ENCODE results near the gene SRP68. TPM values are rescaled to one million over a fixed set of nuclear protein-coding genes. Genes with fewer than 3 reads are reported as not detected.

Gene SRP68
- total RNA-seq: 100 to 1,000 TPM; 140 to 141 TPM

DNA sequence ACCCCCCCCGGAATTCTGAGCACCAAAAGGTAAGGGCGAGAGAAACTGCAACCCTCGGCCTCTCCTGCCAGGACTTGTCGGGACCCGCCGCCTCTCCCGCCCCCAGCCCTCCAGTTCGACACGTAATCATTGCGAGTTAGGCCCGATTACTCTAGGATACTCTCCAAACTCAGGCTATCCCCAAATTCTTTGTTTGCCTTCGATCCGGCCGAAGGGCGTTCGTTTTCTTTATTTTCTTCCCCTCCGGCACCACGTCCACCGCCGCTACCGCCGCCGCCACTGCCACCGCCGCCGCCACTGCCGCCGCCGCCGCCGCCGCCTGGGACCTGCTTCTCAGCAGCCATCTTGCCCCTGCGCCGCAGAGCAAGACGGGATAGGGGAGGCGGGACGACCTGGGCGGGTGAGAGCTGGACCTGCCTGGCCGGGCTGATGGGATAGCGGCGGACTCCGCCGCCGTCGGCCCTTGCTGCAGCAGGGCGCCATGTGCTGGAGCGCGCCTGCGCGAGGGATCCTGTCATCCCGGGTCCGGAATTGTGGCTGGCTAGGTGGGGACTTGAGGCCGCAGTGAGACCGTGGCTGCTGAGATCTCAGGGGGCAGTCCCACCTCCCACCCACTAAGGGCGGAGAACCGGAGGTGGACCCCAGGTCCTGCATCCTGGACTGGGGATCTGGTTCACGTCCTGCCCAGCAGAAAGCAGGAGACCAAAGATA lies at the start of gene SRP68:
Gene SRP68, minus strand, starts transcription at position 370 of the 711 bp plus-strand sequence. Its CDS starts 26 bp downstream, at position 344.
- Mint-ChIP-seq H3K4me3 (peak within 1 kb of the TSS; percentile 95), H3K27me3 (peaks cover 37% of the 10 kb centered on the region), H3K36me3 (peaks cover 17% of the 10 kb centered on the region), H3K27ac (peak within 1 kb of the TSS; percentile 98), H3K9me3 (no peaks in the 10 kb centered on the region), H3K4me1 (peaks cover 45% of the 10 kb centered on the region)
- DNase-seq: peak; percentile 85

DNA sequence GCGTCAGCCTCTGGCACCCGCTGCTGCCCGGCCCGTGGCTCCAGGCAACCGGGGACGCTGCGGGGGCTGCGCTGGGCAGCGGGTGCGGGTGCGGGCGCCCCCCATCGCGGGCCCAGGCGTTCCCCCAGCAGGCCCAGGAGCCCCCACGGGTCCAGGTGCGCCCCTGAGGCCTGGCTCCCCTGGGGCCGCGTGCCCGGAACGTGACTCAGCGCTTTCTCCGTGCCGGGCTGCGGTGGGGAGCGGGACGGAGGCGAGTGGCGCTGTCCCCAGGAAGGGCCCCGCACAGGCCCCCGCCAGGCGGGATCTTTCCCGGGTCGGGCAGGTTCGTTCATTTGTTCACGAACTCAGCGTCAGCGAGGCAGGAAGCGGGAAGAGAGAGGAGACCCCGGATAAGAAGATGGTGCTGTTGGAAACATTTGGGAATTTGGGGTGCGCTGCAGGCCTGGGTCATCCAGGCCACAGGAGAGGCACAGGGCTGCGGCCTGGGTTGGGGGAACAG lies 49.7 kb upstream of the SRP68 start:
- peak; percentile 49 for DNase-seq
- H3K27me3 Mint-ChIP-seq: no peaks in the 10 kb centered on the region
- peak overlapping the region; percentile 54 for H3K4me3 Mint-ChIP-seq
- no peaks in the 10 kb centered on the region for H3K36me3 Mint-ChIP-seq
- H3K9me3 Mint-ChIP-seq: no peaks in the 10 kb centered on the region
- H3K4me1 Mint-ChIP-seq: peaks cover 16% of the 10 kb centered on the region
- H3K27ac Mint-ChIP-seq: peak overlapping the region; percentile 62

- no peaks in the 10 kb centered on the region for H3K36me3 Mint-ChIP-seq
- DNase-seq: no peak
- no peak overlapping the region for H3K27ac Mint-ChIP-seq
- peaks cover 7% of the 10 kb centered on the region for H3K4me1 Mint-ChIP-seq
- H3K9me3 Mint-ChIP-seq: no peaks in the 10 kb centered on the region
- no peak overlapping the region for H3K4me3 Mint-ChIP-seq
- H3K27me3 Mint-ChIP-seq: no peaks in the 10 kb centered on the region
Observed at GRCh38 chr17:76120658-76121008, 48.3 kb upstream of the SRP68 start.

- Mint-ChIP-seq H3K36me3 (no peaks in the 10 kb centered on the region), H3K4me1 (peaks cover 5% of the 10 kb centered on the region), H3K9me3 (no peaks in the 10 kb centered on the region), H3K4me3 (no peak overlapping the region), H3K27me3 (no peaks in the 10 kb centered on the region), H3K27ac (no peak overlapping the region)
- no peak for DNase-seq
Observed at GRCh38 chr17:76119409-76120371, 47.4 kb upstream of the SRP68 start.

- H3K27me3 Mint-ChIP-seq: no peaks in the 10 kb centered on the region
- H3K4me1 Mint-ChIP-seq: no peaks in the 10 kb centered on the region
- H3K9me3 Mint-ChIP-seq: no peaks in the 10 kb centered on the region
- no peak overlapping the region for H3K27ac Mint-ChIP-seq
- H3K36me3 Mint-ChIP-seq: no peaks in the 10 kb centered on the region
- no peak overlapping the region for H3K4me3 Mint-ChIP-seq
- no peak for DNase-seq
Observed at GRCh38 chr17:76115138-76115754, 42.9 kb upstream of the SRP68 start.

DNA sequence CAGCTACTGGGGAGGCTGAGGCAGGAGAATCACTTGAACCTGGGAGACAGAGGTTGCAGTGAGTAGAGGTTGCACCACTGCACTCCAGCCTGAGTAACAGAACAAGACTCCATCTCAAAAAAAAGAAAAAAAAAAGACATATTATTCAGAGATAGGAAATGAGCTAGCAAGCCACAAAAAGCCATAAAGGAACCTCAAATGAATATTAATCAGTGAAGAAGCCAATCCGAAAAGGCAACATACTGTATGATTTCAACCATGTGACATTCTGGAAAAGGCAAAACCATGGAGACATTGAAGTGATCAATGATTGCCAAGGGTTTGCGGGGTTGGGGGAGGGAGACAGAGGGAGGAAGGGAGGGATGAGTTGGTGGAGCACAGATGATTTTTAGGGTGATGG lies 39.6 kb upstream of the SRP68 start:
- H3K4me3 Mint-ChIP-seq: no peak overlapping the region
- H3K4me1 Mint-ChIP-seq: no peaks in the 10 kb centered on the region
- no peak overlapping the region for H3K27ac Mint-ChIP-seq
- H3K9me3 Mint-ChIP-seq: no peaks in the 10 kb centered on the region
- no peaks in the 10 kb centered on the region for H3K36me3 Mint-ChIP-seq
- no peak for DNase-seq
- H3K27me3 Mint-ChIP-seq: no peaks in the 10 kb centered on the region

DNA sequence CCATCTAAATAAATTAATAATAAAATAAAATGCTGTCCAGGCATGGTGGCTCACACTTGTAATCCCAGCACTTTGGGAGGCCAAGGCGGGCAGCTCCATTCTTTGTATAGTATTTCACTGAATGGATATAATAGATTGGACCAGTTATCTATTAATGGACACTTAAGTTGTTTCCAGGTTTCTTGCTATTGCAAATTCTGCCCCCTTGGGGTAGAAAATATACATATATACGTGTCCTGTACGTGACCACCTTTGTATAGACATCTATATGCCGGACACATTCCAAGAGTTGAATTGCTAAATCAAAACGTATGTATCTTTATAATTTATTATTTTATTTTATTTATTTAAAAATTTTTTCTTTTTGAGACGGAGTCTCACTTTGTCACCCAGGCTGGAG lies 35.2 kb upstream of the SRP68 start:
- no peak overlapping the region for H3K27ac Mint-ChIP-seq
- no peak overlapping the region for H3K4me3 Mint-ChIP-seq
- H3K36me3 Mint-ChIP-seq: peaks cover 3% of the 10 kb centered on the region
- H3K27me3 Mint-ChIP-seq: no peaks in the 10 kb centered on the region
- DNase-seq: no peak
- H3K9me3 Mint-ChIP-seq: no peaks in the 10 kb centered on the region
- peaks cover 7% of the 10 kb centered on the region for H3K4me1 Mint-ChIP-seq

GRCh38 chr17:76106703-76107102 lies 34.4 kb upstream of the SRP68 start:
- DNase-seq: no peak
- Mint-ChIP-seq H3K4me3 (no peak overlapping the region), H3K4me1 (peaks cover 12% of the 10 kb centered on the region), H3K27ac (no peak overlapping the region), H3K9me3 (no peaks in the 10 kb centered on the region), H3K36me3 (peaks cover 3% of the 10 kb centered on the region), H3K27me3 (no peaks in the 10 kb centered on the region)

GRCh38 chr17:76104896-76105231 lies 32.5 kb upstream of the SRP68 start:
- peak overlapping the region; percentile 99 for H3K4me3 Mint-ChIP-seq
- H3K27ac Mint-ChIP-seq: peak overlapping the region; percentile 95
- no peak for DNase-seq
- H3K27me3 Mint-ChIP-seq: no peaks in the 10 kb centered on the region
- H3K4me1 Mint-ChIP-seq: peaks cover 19% of the 10 kb centered on the region
- H3K36me3 Mint-ChIP-seq: peaks cover 9% of the 10 kb centered on the region
- no peaks in the 10 kb centered on the region for H3K9me3 Mint-ChIP-seq

GRCh38 chr17:76104140-76104895 lies 32.0 kb upstream of the SRP68 start:
- peaks cover 9% of the 10 kb centered on the region for H3K36me3 Mint-ChIP-seq
- H3K4me3 Mint-ChIP-seq: peak overlapping the region; percentile 99
- H3K27ac Mint-ChIP-seq: peak overlapping the region; percentile 95
- no peaks in the 10 kb centered on the region for H3K9me3 Mint-ChIP-seq
- DNase-seq: no peak
- no peaks in the 10 kb centered on the region for H3K27me3 Mint-ChIP-seq
- H3K4me1 Mint-ChIP-seq: peaks cover 19% of the 10 kb centered on the region

GRCh38 chr17:76103274-76104139 lies 31.2 kb upstream of the SRP68 start, which contains the start of gene EXOC7:
EXOC7 (minus strand) TSS chr17:76103787; CDS start chr17:76103692, 95 bp downstream.
- H3K4me1 Mint-ChIP-seq: peaks cover 19% of the 10 kb centered on the region
- peak; percentile 94 for DNase-seq
- H3K27ac Mint-ChIP-seq: peak within 1 kb of the TSS; percentile 95
- H3K4me3 Mint-ChIP-seq: peak within 1 kb of the TSS; percentile 99
- no peaks in the 10 kb centered on the region for H3K27me3 Mint-ChIP-seq
- H3K36me3 Mint-ChIP-seq: peaks cover 9% of the 10 kb centered on the region
- no peaks in the 10 kb centered on the region for H3K9me3 Mint-ChIP-seq

DNA sequence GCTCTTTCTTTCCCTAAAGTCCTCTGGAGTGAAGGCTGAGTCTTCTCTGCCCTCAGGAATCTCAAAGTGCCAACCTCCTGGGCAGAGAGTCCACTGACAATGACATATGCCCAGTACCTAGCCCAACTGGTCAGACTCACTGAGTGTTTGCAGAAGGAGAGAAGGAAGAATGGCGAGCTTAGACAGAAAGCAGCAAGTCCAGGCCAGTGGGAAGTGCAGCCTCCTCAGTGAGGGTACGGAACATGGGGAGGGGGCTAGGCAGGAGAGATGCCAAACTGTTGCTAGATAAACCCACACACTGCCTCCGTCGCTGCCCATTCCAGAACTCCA lies 30.6 kb upstream of the SRP68 start:
- Mint-ChIP-seq H3K27ac (peak overlapping the region; percentile 95), H3K4me1 (peaks cover 19% of the 10 kb centered on the region), H3K4me3 (peak overlapping the region; percentile 99), H3K9me3 (no peaks in the 10 kb centered on the region), H3K27me3 (no peaks in the 10 kb centered on the region), H3K36me3 (peaks cover 10% of the 10 kb centered on the region)
- no peak for DNase-seq

GRCh38 chr17:76097716-76098295 lies 25.5 kb upstream of the SRP68 start:
- peaks cover 16% of the 10 kb centered on the region for H3K4me1 Mint-ChIP-seq
- H3K27me3 Mint-ChIP-seq: no peaks in the 10 kb centered on the region
- H3K27ac Mint-ChIP-seq: no peak overlapping the region
- no peaks in the 10 kb centered on the region for H3K9me3 Mint-ChIP-seq
- no peak for DNase-seq
- H3K36me3 Mint-ChIP-seq: peaks cover 19% of the 10 kb centered on the region
- no peak overlapping the region for H3K4me3 Mint-ChIP-seq

Data from activated naive CD8-positive, alpha-beta T cell treated with anti-CD3 and anti-CD28 coated beads for 36 hours (primary cell).